GM23338 (cell line): ENCODE data around the gene NUDT21. TPM values are rescaled to one million over a fixed set of nuclear protein-coding genes. Genes with fewer than 3 reads are reported as not detected.

Experiments
- ATAC-seq: fragments of 200-7000 bp; cut with Tn5 transposase; 3 replicates; pipeline ENCODE4 v1.9.1; 2020
- DNase-seq: peaks from one replicate; pipeline ENCODE4 v3.0.0-alpha.2; 2015; ENCODE audit warnings: low spot score
- H2AFZ ChIP-seq: fragments of 200-600 bp; sonication (generic); 2 replicates; pipeline ENCODE4 v1.8.0; 2016; ENCODE audit warnings: antibody characterized with exemption, mild to moderate bottlenecking, moderate library complexity
- H3F3A ChIP-seq: fragments of 200-600 bp; sonication (generic); replicated peaks from 2 replicates; pipeline ENCODE4 v1.8.0; 2017; ENCODE audit warnings: antibody characterized with exemption, mixed run types, low read depth
- H3K27ac ChIP-seq: fragments of 200-600 bp; sonication (generic); 2 replicates; pipeline ENCODE4 v1.6.1; 2016; ENCODE audit warnings: low read depth
- H3K27me3 ChIP-seq: fragments of 200-600 bp; sonication (generic); 2 replicates; pipeline ENCODE4 v1.8.0; 2016; ENCODE audit warnings: mild to moderate bottlenecking, mixed run types, moderate library complexity; ENCODE audit not compliant: insufficient read depth
- H3K36me3 ChIP-seq: fragments of 200-600 bp; sonication (generic); 2 replicates; pipeline ENCODE4 v1.8.0; 2016; ENCODE audit warnings: mild to moderate bottlenecking; ENCODE audit not compliant: insufficient read depth
- H3K4me1 ChIP-seq: fragments of 200-600 bp; sonication (generic); 2 replicates; pipeline ENCODE4 v1.8.0; 2016; ENCODE audit warnings: mild to moderate bottlenecking, moderate library complexity; ENCODE audit not compliant: insufficient read depth
- H3K4me2 ChIP-seq: fragments of 200-600 bp; sonication (generic); 2 replicates; pipeline ENCODE4 v1.7.1; 2017; ENCODE audit warnings: mixed run types
- H3K4me3 ChIP-seq: fragments of 200-600 bp; sonication (generic); 2 replicates; pipeline ENCODE4 v1.6.1; 2016; ENCODE audit warnings: mixed run types
- H3K79me2 ChIP-seq: fragments of 200-600 bp; sonication (generic); replicated peaks from 2 replicates; pipeline ENCODE4 v1.8.0; 2017; ENCODE audit warnings: mild to moderate bottlenecking; ENCODE audit not compliant: insufficient read depth
- H3K9me2 ChIP-seq: fragments of 200-600 bp; sonication (generic); 2 replicates; pipeline ENCODE4 v1.8.0; 2017; ENCODE audit not compliant: insufficient read depth
- H4K20me1 ChIP-seq: fragments of 200-600 bp; sonication (generic); replicated peaks from 2 replicates; pipeline ENCODE4 v1.8.0; 2017; ENCODE audit warnings: mild to moderate bottlenecking; ENCODE audit not compliant: insufficient read depth
- H3K27ac Mint-ChIP-seq: 2 replicates; pipeline ENCODE4 v1.8.0; 2020; ENCODE audit warnings: inconsistent platforms, mild to moderate bottlenecking, moderate library complexity, mixed read lengths
- H3K27me3 Mint-ChIP-seq: 3 replicates; pipeline ENCODE4 v1.8.0; 2022; ENCODE audit warnings: low read depth, mild to moderate bottlenecking, moderate library complexity, mixed read lengths, inconsistent platforms; ENCODE audit not compliant: insufficient read depth, poor library complexity
- H3K36me3 Mint-ChIP-seq: 3 replicates; pipeline ENCODE4 v1.8.0; 2021; ENCODE audit warnings: low read depth, mild to moderate bottlenecking, inconsistent platforms, moderate library complexity, mixed read lengths
- H3K4me1 Mint-ChIP-seq: 3 replicates; pipeline ENCODE4 v1.8.0; 2020; ENCODE audit warnings: mild to moderate bottlenecking, inconsistent platforms, mixed read lengths
- H3K4me3 Mint-ChIP-seq: 3 replicates; pipeline ENCODE4 v1.8.0; 2021; ENCODE audit warnings: moderate library complexity, mild to moderate bottlenecking, inconsistent platforms, mixed read lengths
- H3K9me3 Mint-ChIP-seq: 3 replicates; pipeline ENCODE4 v1.8.0; 2020; ENCODE audit warnings: moderate library complexity, mild to moderate bottlenecking, inconsistent platforms, mixed read lengths
- CREB1 ChIP-seq: fragments of 250-450 bp; sonication (Bioruptor Pico); IDR thresholded peaks from 2 replicates; pipeline ENCODE4 v1.5.0; 2020; ENCODE audit warnings: low read depth, mild to moderate bottlenecking, moderate library complexity
- CTCF ChIP-seq, 2 experiments: fragments of 200-600 bp in 1 of 2; sonication (generic) in 1 of 2; conservative IDR thresholded peaks; 2 replicates each; pipeline versions ENCODE4 v1.5.1 to v1.6.1; 2016 to 2017; ENCODE audit warnings: antibody characterized with exemption in 2 of 2, low read depth in 2 of 2, mild to moderate bottlenecking in 2 of 2, moderate library complexity in 1 of 2
- ETS1 ChIP-seq: IDR thresholded peaks from 2 replicates; pipeline ENCODE4 v1.6.1; 2016; ENCODE audit warnings: antibody characterized with exemption
- EZH2 ChIP-seq: fragments of 200-600 bp; sonication (generic); IDR thresholded peaks from one replicate; pipeline ENCODE4 v1.8.0; 2017; ENCODE audit warnings: antibody characterized with exemption, mild to moderate bottlenecking, low read depth; ENCODE audit not compliant: unreplicated experiment
- EZH2phosphoT487 ChIP-seq: fragments of 200-600 bp; sonication (generic); IDR thresholded peaks from one replicate; pipeline ENCODE4 v1.8.1; 2018; ENCODE audit warnings: antibody characterized with exemption; ENCODE audit not compliant: unreplicated experiment
- JUNB ChIP-seq: IDR thresholded peaks from one replicate; pipeline ENCODE4 v1.6.1; 2016; ENCODE audit warnings: antibody characterized with exemption; ENCODE audit not compliant: unreplicated experiment
- NANOG ChIP-seq: IDR thresholded peaks from 2 replicates; pipeline ENCODE4 v1.6.1; 2016; ENCODE audit warnings: antibody characterized with exemption, borderline replicate concordance
- POLR2AphosphoS5 ChIP-seq: IDR thresholded peaks from 2 replicates; pipeline ENCODE4 v1.6.1; 2016; ENCODE audit warnings: antibody characterized with exemption, low read depth
- REST ChIP-seq: IDR thresholded peaks from one replicate; pipeline ENCODE4 v1.6.1; 2018; ENCODE audit warnings: antibody characterized with exemption; ENCODE audit not compliant: unreplicated experiment
- STAT1 ChIP-seq: IDR thresholded peaks from one replicate; pipeline ENCODE4 v1.6.1; 2016; ENCODE audit warnings: antibody characterized with exemption; ENCODE audit not compliant: unreplicated experiment
- ZNF114 ChIP-seq: fragments of 250-450 bp; sonication (Bioruptor Pico); IDR thresholded peaks from 2 replicates; pipeline ENCODE4 v1.5.0; 2020; ENCODE audit warnings: mild to moderate bottlenecking, moderate library complexity
- ZNF331 ChIP-seq: fragments of 250-450 bp; sonication (Bioruptor Pico); IDR thresholded peaks from 2 replicates; pipeline ENCODE4 v1.5.0; 2020; ENCODE audit warnings: low read depth, mild to moderate bottlenecking, moderate library complexity
- polyA plus RNA-seq: library from polyadenylated mRNA; unstranded; fragments of >200 nt; fragmentation: Nextera tagmentation; extraction: Ambion mirVana; gene quantifications from 2 replicates; pipeline ENCODE4 v1.2.1, GENCODE V29; 2016
- total RNA-seq: library from RNA; depleted of rRNA; stranded (reverse); fragments of >200 nt; shearing (Covaris generic); gene quantifications from 2 replicates; pipeline ENCODE4 v1.2.3, GENCODE V29; 2014

NUDT21 gene
- total and polyA plus RNA-seq, 2 experiments from 2014 or later: 83.4 to 132 TPM

GRCh38 chr16:56483394-56483793, 32.3 kb upstream of the NUDT21 start (continued):
- TF ChIP-seq ETS1: no peak
- TF ChIP-seq EZH2phosphoT487: no peak
- TF ChIP-seq POLR2AphosphoS5: no peak

GRCh38 chr16:56482683-56483236, 31.6 kb upstream of the NUDT21 start:
- Histone ChIP-seq H2AFZ (no peak overlapping the region), H3K27me3 (no peaks in the 10 kb centered on the region), H3K4me2 (no peak overlapping the region), H3K9me2 (no peaks in the 10 kb centered on the region), H3K79me2 (no peaks in the 10 kb centered on the region), H4K20me1 (no peaks in the 10 kb centered on the region; the same call in 1 of the 2 replicates), H3K4me1 (no peaks in the 10 kb centered on the region), H3K27ac (no peak overlapping the region), H3K36me3 (no peaks in the 10 kb centered on the region), H3F3A (no peaks in the 10 kb centered on the region), H3K4me3 (no peak overlapping the region)
- Mint-ChIP-seq H3K27ac (no peak overlapping the region), H3K27me3 (peaks cover 2% of the 10 kb centered on the region), H3K4me3 (no peak overlapping the region), H3K4me1 (no peaks in the 10 kb centered on the region; the same call in 2 of the 3 replicates), H3K36me3 (peaks cover 4% of the 10 kb centered on the region; the same call in 2 of the 3 replicates), H3K9me3 (no peaks in the 10 kb centered on the region)
- ATAC-seq (no peak), DNase-seq (no peak)
- TF ChIP-seq ZNF331 (CRISPR knock-in tag) (no peak), STAT1 (no peak), CTCF (conservative IDR thresholded peaks at IDR 0.05; ENCODE audit: low read depth in 2 of 2) (no peak), EZH2phosphoT487 (no peak), NANOG (no peak), ZNF114 (CRISPR knock-in tag) (no peak), JUNB (no peak), ETS1 (no peak), EZH2 (no peak), POLR2AphosphoS5 (no peak), REST (no peak), CREB1 (CRISPR knock-in tag) (no peak)
